22Rv1 (cell line): ENCODE results near the gene ZBED4.

Experiments
- CTCF ChIP-seq: fragments of 450-650 bp; IDR thresholded peaks from 2 replicates; pipeline ENCODE4 v1.5.1; 2017; ENCODE audit warnings: mild to moderate bottlenecking
- ZFX ChIP-seq: fragments of 450-650 bp; IDR thresholded peaks from 2 replicates; pipeline ENCODE4 v1.6.1; 2017; ENCODE audit warnings: antibody characterized with exemption, borderline replicate concordance

GRCh38 chr22:49886346-49887063 is 32.9 kb downstream of the ZBED4 start:
- TF ChIP-seq CTCF (no peak), ZFX (no peak)
